HepG2 (cell line): Measurements from ENCODE around the gene PGPEP1. TPM values are rescaled to one million over a fixed set of nuclear protein-coding genes. Genes with fewer than 3 reads are reported as not detected.
A peak's percentile ranks its signal among the peaks of the same experiment; 100 is the strongest.

Source experiments
- DNMT1 ChIP-seq: sonication (generic); formaldehyde crosslinking; IDR thresholded peaks from 2 replicates; pipeline ENCODE4 v1.5.1; 2020; ENCODE audit warnings: mild to moderate bottlenecking, missing genetic modification reagents
- GLI4 ChIP-seq: sonication (generic); formaldehyde crosslinking; IDR thresholded peaks from 2 replicates; pipeline ENCODE4 v1.5.1; 2020; ENCODE audit warnings: missing genetic modification reagents, mild to moderate bottlenecking, moderate library complexity, borderline replicate concordance
- HNRNPLL ChIP-seq: fragments of 200-400 bp; formaldehyde crosslinking; IDR thresholded peaks from 2 replicates; pipeline ENCODE4 v1.6.1; 2017; ENCODE audit warnings: mild to moderate bottlenecking, low read depth, low read length; ENCODE audit not compliant: poor library complexity, severe bottlenecking
- KDM1A ChIP-seq: IDR thresholded peaks from 2 replicates; pipeline ENCODE4 v1.6.1; 2016; ENCODE audit warnings: missing compliant biosample characterization
- MAF1 ChIP-seq: sonication (generic); formaldehyde crosslinking; IDR thresholded peaks from 2 replicates; pipeline ENCODE4 v1.5.0; 2020; ENCODE audit warnings: missing genetic modification reagents, borderline replicate concordance
- MIXL1 ChIP-seq: IDR thresholded peaks from 2 replicates; pipeline ENCODE4 v1.6.1; 2016
- POLR2A ChIP-seq, 2 experiments: IDR thresholded peaks; 2 replicates each; pipeline ENCODE4 v1.6.1; 2011; ENCODE audit warnings: low read depth in 2 of 2, low read length in 2 of 2, mild to moderate bottlenecking in 1 of 2, moderate library complexity in 1 of 2; ENCODE audit not compliant: insufficient read depth in 1 of 2
- ZMYM3 ChIP-seq: sonication (generic); formaldehyde crosslinking; IDR thresholded peaks from 2 replicates; pipeline ENCODE4 v1.5.1; 2020; ENCODE audit warnings: mild to moderate bottlenecking, missing genetic modification reagents
- ZNF282 ChIP-seq: fragments of 450-650 bp; IDR thresholded peaks from 2 replicates; pipeline ENCODE4 v1.6.1; 2018; ENCODE audit not compliant: partially characterized antibody
- ZNF350 ChIP-seq: sonication (generic); formaldehyde crosslinking; IDR thresholded peaks from 2 replicates; pipeline ENCODE4 v1.4.0; 2020; ENCODE audit warnings: mild to moderate bottlenecking, low read depth, missing genetic modification reagents, borderline replicate concordance
- ZNF607 ChIP-seq: sonication (generic); formaldehyde crosslinking; IDR thresholded peaks from 2 replicates; pipeline ENCODE4 v1.5.1; 2020; ENCODE audit warnings: missing genetic modification reagents, mild to moderate bottlenecking, borderline replicate concordance
- ZNF629 ChIP-seq: sonication (generic); formaldehyde crosslinking; conservative IDR thresholded peaks from 2 replicates; pipeline ENCODE4 v1.5.0; 2020; ENCODE audit warnings: missing genetic modification reagents
- ZNF644 ChIP-seq: IDR thresholded peaks from 2 replicates; pipeline ENCODE4 v1.6.1; 2016; ENCODE audit warnings: low read depth
- ZNF776 ChIP-seq: sonication (generic); formaldehyde crosslinking; IDR thresholded peaks from 2 replicates; pipeline ENCODE4 v1.4.0; 2020; ENCODE audit warnings: mild to moderate bottlenecking, missing genetic modification reagents
- ZSCAN22 ChIP-seq: sonication (generic); formaldehyde crosslinking; IDR thresholded peaks from 2 replicates; pipeline ENCODE4 v1.4.0; 2020; ENCODE audit warnings: mild to moderate bottlenecking, missing genetic modification reagents
- ZSCAN30 ChIP-seq: sonication (generic); formaldehyde crosslinking; IDR thresholded peaks from 2 replicates; pipeline ENCODE4 v1.5.0; 2020; ENCODE audit warnings: mild to moderate bottlenecking, missing genetic modification reagents
- polyA plus RNA-seq, 8 experiments: library from polyadenylated mRNA; depleted of rRNA in 3 of 8; stranded (reverse) in 7 of 8; unstranded in 1 of 8; fragments of >200 nt; fragmentation: Illumina TruSeq in 4 of 8; extraction: Trizol in 4 of 8; gene quantifications; 2 replicates each; pipeline versions ENCODE4 v1.2.1 to v1.2.3, GENCODE V29; 2011 to 2016; ENCODE audit warnings: low read depth in 4 of 8, missing spikeins in 1 of 8, mixed read lengths in 1 of 8; ENCODE audit not compliant: insufficient read depth in 1 of 8
- total RNA-seq, 5 experiments: library from RNA; depleted of rRNA; stranded (reverse); fragments of >200 nt; fragmentation: Illumina TruSeq; extraction: Trizol; gene quantifications; 2 replicates each; pipeline ENCODE4 v1.2.3, GENCODE V29; 2016; ENCODE audit warnings: low read depth in 1 of 5
- TF ChIP-seq, protein P1 (sequence below): IDR thresholded peaks from 2 replicates; pipeline ENCODE4 v1.6.1; 2016; ENCODE audit warnings: missing compliant biosample characterization, missing genetic modification reagents, borderline replicate concordance
- TF ChIP-seq, protein P2 (sequence below): sonication (generic); formaldehyde crosslinking; IDR thresholded peaks from 2 replicates; pipeline ENCODE4 v1.9.0; 2021; ENCODE audit warnings: missing genetic modification reagents, borderline replicate concordance
- TF ChIP-seq, protein P3 (sequence below): sonication (generic); formaldehyde crosslinking; IDR thresholded peaks from 2 replicates; pipeline ENCODE4 v1.4.0; 2020; ENCODE audit warnings: mild to moderate bottlenecking, missing genetic modification reagents, borderline replicate concordance

The PGPEP1 gene
- total and polyA plus RNA-seq, 2 of the 13 experiments (the other 11 are each of a cell fraction or from before 2014, with no cell fraction given), result 53.1 to 56.6 TPM

DNA sequence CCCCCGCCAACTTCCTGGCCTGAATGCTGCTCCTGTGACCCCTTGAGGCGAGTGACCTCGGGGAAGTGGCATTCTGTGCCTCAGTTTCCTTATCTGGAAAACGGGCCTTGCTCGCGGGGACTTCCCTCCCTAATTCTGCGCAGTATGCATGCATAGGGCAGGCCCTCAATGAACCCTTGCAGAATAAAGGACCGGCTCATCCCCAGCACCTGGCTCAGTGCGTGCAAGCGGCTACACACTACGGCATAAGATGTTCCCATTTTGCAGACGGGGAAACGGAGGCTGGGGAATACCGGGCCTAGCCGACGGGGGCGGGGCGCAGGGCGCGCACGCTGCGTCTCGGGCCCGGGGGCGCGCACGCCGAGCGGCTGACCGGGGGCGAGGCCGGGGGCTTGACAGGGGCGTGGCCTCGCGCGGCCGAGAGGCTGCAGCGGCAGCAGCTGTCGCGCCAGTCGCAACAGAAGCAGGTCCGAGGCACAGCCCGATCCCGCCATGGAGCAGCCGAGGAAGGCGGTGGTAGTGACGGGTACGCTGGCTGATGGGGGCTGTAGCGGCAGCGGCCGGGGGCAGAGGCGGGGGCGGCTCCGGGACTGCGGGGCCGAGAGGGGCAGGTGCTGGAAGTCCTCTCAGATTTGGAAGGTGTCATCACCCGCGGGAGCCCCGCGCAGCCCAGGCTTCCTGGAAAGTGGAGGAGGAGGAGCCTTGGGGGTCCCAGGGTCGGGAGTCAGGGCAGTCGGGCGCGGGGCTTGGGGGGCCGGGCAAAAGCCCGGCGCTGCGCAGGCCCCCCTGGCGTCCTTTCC lies at the start of gene PGPEP1 (continued):
- peak; percentile 34; the same call in 1 of the 2 replicates for TF ChIP-seq ZNF607
- TF ChIP-seq GLI4, result no peak
- TF ChIP-seq ZMYM3 (CRISPR knock-in tag), result peak; percentile 98
- TF ChIP-seq, protein P1, sequence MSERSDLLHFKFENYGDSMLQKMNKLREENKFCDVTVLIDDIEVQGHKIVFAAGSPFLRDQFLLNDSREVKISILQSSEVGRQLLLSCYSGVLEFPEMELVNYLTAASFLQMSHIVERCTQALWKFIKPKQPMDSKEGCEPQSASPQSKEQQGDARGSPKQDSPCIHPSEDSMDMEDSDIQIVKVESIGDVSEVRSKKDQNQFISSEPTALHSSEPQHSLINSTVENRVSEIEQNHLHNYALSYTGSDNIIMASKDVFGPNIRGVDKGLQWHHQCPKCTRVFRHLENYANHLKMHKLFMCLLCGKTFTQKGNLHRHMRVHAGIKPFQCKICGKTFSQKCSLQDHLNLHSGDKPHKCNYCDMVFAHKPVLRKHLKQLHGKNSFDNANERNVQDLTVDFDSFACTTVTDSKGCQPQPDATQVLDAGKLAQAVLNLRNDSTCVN, result 0 out of 2 replicates have a peak, but pooled peaks have one; percentile 4
- no peak for TF ChIP-seq ZNF644 (CRISPR knock-in tag)
- peak; percentile 99 for TF ChIP-seq KDM1A
- 0 out of 2 replicates have a peak, but pooled peaks have one; percentile 46 for TF ChIP-seq MAF1
- no peak for TF ChIP-seq DNMT1 (CRISPR knock-in tag)
- TF ChIP-seq ZSCAN30, result 0 out of 2 replicates have a peak, but pooled peaks have one; percentile 35
- peak; percentile 99 for TF ChIP-seq ZNF629 (CRISPR knock-in tag)
- peak; percentile 16 for TF ChIP-seq HNRNPLL
- TF ChIP-seq, protein P2, sequence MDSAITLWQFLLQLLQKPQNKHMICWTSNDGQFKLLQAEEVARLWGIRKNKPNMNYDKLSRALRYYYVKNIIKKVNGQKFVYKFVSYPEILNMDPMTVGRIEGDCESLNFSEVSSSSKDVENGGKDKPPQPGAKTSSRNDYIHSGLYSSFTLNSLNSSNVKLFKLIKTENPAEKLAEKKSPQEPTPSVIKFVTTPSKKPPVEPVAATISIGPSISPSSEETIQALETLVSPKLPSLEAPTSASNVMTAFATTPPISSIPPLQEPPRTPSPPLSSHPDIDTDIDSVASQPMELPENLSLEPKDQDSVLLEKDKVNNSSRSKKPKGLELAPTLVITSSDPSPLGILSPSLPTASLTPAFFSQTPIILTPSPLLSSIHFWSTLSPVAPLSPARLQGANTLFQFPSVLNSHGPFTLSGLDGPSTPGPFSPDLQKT (CRISPR knock-in tag), result no peak
- TF ChIP-seq POLR2A (IDR thresholded peaks at IDR 0.05; ENCODE audit: insufficient read depth in 1 of 2, low read depth in 2 of 2, low read length in 2 of 2), result peak in 1 of 2 experiments; percentile 67; a peak in 2 of 4 replicates
- no peak for TF ChIP-seq ZNF282
- TF ChIP-seq, protein P3, sequence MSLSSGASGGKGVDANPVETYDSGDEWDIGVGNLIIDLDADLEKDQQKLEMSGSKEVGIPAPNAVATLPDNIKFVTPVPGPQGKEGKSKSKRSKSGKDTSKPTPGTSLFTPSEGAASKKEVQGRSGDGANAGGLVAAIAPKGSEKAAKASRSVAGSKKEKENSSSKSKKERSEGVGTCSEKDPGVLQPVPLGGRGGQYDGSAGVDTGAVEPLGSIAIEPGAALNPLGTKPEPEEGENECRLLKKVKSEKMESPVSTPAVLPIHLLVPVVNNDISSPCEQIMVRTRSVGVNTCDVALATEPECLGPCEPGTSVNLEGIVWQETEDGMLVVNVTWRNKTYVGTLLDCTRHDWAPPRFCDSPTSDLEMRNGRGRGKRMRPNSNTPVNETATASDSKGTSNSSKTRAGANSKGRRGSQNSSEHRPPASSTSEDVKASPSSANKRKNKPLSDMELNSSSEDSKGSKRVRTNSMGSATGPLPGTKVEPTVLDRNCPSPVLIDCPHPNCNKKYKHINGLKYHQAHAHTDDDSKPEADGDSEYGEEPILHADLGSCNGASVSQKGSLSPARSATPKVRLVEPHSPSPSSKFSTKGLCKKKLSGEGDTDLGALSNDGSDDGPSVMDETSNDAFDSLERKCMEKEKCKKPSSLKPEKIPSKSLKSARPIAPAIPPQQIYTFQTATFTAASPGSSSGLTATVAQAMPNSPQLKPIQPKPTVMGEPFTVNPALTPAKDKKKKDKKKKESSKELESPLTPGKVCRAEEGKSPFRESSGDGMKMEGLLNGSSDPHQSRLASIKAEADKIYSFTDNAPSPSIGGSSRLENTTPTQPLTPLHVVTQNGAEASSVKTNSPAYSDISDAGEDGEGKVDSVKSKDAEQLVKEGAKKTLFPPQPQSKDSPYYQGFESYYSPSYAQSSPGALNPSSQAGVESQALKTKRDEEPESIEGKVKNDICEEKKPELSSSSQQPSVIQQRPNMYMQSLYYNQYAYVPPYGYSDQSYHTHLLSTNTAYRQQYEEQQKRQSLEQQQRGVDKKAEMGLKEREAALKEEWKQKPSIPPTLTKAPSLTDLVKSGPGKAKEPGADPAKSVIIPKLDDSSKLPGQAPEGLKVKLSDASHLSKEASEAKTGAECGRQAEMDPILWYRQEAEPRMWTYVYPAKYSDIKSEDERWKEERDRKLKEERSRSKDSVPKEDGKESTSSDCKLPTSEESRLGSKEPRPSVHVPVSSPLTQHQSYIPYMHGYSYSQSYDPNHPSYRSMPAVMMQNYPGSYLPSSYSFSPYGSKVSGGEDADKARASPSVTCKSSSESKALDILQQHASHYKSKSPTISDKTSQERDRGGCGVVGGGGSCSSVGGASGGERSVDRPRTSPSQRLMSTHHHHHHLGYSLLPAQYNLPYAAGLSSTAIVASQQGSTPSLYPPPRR (CRISPR knock-in tag), result 0 out of 2 replicates have a peak, but pooled peaks have one; percentile 0
- peak; percentile 8; the same call in 1 of the 2 replicates for TF ChIP-seq ZNF350 (CRISPR knock-in tag)
- 0 out of 2 replicates have a peak, but pooled peaks have one; percentile 12 for TF ChIP-seq ZSCAN22 (CRISPR knock-in tag)
- peak; percentile 0; the same call in 1 of the 2 replicates for TF ChIP-seq MIXL1 (CRISPR knock-in tag)
- TF ChIP-seq ZNF776 (CRISPR knock-in tag), result 0 out of 2 replicates have a peak, but pooled peaks have one; percentile 19
